HEK293 (cell line): Measurements from ENCODE around the gene DCAF6.

Source experiments
- CTCF ChIA-PET: fragments of 350-600 bp; formaldehyde crosslinking; extraction: SDS; loops from one replicate; lab custom pipeline; 2021; ENCODE audit warnings: antibody characterized with exemption; lab: Yijun Ruan, JAX
- POLR2A ChIA-PET: fragments of 300-600 bp; formaldehyde crosslinking; extraction: SDS; loops from one replicate; lab custom pipeline; 2020; ENCODE audit warnings: antibody characterized with exemption, inconsistent platforms; lab: Yijun Ruan, JAX
- H3K27ac ChIP-seq: fragments of 200-500 bp; sonication (Bioruptor generic); 2 replicates; pipeline ENCODE4 v1.5.1; 2014; ENCODE audit warnings: low read depth, low read length, control low read depth, inconsistent platforms; ENCODE audit errors: extremely low read depth
- H3K36me3 ChIP-seq, 2 experiments: fragments of 200-500 bp in 1 of 2; sonication (Bioruptor generic) in 1 of 2; 1 replicate in 1 of 2; 2 replicates in 1 of 2; pipeline ENCODE4 v1.5.1; 2014 to 2017; ENCODE audit warnings: inconsistent platforms in 2 of 2, low read length in 2 of 2; ENCODE audit not compliant: control insufficient read depth in 2 of 2, insufficient read depth in 1 of 2
- H3K4me1 ChIP-seq: fragments of 200-500 bp; sonication (Bioruptor generic); 2 replicates; pipeline ENCODE4 v1.5.1; 2014; ENCODE audit warnings: mild to moderate bottlenecking, low read length, inconsistent platforms; ENCODE audit not compliant: control insufficient read depth, insufficient read depth
- H3K4me3 ChIP-seq: 2 replicates; pipeline ENCODE4 v1.5.1; 2011; ENCODE audit warnings: low read depth, mild to moderate bottlenecking, control low read depth, low read length, moderate library complexity
- H3K9me3 ChIP-seq: fragments of 200-500 bp; sonication (Bioruptor generic); 2 replicates; pipeline ENCODE4 v1.5.1; 2014; ENCODE audit warnings: low read depth, low read length, inconsistent platforms; ENCODE audit not compliant: control insufficient read depth, insufficient read depth
- BCL11A ChIP-seq: fragments of 450-650 bp; formaldehyde crosslinking; IDR thresholded peaks from 2 replicates; pipeline ENCODE4 v1.5.1; 2016; ENCODE audit warnings: low read depth, missing biosample characterization, missing genetic modification characterization
- GLIS1 ChIP-seq: fragments of 450-650 bp; formaldehyde crosslinking; IDR thresholded peaks from 2 replicates; pipeline ENCODE4 v1.5.1; 2016; ENCODE audit warnings: missing biosample characterization, missing genetic modification characterization
- RBAK ChIP-seq: fragments of 450-650 bp; formaldehyde crosslinking; IDR thresholded peaks from 2 replicates; pipeline ENCODE4 v1.5.1; 2016; ENCODE audit warnings: missing biosample characterization, missing genetic modification characterization
- SCRT2 ChIP-seq: fragments of 450-650 bp; formaldehyde crosslinking; IDR thresholded peaks from 2 replicates; pipeline ENCODE4 v1.5.1; 2016; ENCODE audit warnings: missing biosample characterization, missing genetic modification characterization
- ZBTB21 ChIP-seq: fragments of 450-650 bp; formaldehyde crosslinking; IDR thresholded peaks from 2 replicates; pipeline ENCODE4 v1.5.1; 2017; ENCODE audit warnings: missing biosample characterization, missing genetic modification characterization
- ZNF239 ChIP-seq: fragments of 450-650 bp; formaldehyde crosslinking; IDR thresholded peaks from 2 replicates; pipeline ENCODE4 v1.5.1; 2016; ENCODE audit warnings: missing biosample characterization, missing genetic modification characterization
- ZNF394 ChIP-seq: fragments of 450-650 bp; formaldehyde crosslinking; IDR thresholded peaks from 2 replicates; pipeline ENCODE4 v1.5.1; 2016; ENCODE audit warnings: missing biosample characterization, missing genetic modification characterization, mild to moderate bottlenecking, moderate library complexity, borderline replicate concordance
- ZNF530 ChIP-seq: fragments of 450-650 bp; formaldehyde crosslinking; IDR thresholded peaks from 2 replicates; pipeline ENCODE4 v1.5.1; 2016; ENCODE audit warnings: low read depth, missing biosample characterization, missing genetic modification characterization
- ZSCAN23 ChIP-seq: fragments of 450-650 bp; formaldehyde crosslinking; IDR thresholded peaks from 2 replicates; pipeline ENCODE4 v1.5.1; 2016; ENCODE audit warnings: missing biosample characterization, missing genetic modification characterization
- TF ChIP-seq, protein P1 (sequence below): fragments of 450-650 bp; formaldehyde crosslinking; IDR thresholded peaks from 2 replicates; pipeline ENCODE4 v1.5.1; 2016; ENCODE audit warnings: missing biosample characterization, missing genetic modification characterization
- TF ChIP-seq, protein P2 (sequence below): fragments of 450-650 bp; formaldehyde crosslinking; IDR thresholded peaks from 2 replicates; pipeline ENCODE4 v1.5.1; 2016; ENCODE audit warnings: missing biosample characterization, missing genetic modification characterization
- TF ChIP-seq, protein P3 (sequence below): fragments of 450-650 bp; formaldehyde crosslinking; IDR thresholded peaks from 2 replicates; pipeline ENCODE4; 2016; ENCODE audit warnings: missing biosample characterization, missing genetic modification characterization
- TF ChIP-seq, protein P4 (sequence below): fragments of 450-650 bp; IDR thresholded peaks from 2 replicates; pipeline ENCODE4 v1.5.1; 2018; ENCODE audit warnings: missing biosample characterization, mild to moderate bottlenecking, missing genetic modification characterization
- TF ChIP-seq, protein P5 (sequence below): fragments of 450-650 bp; formaldehyde crosslinking; IDR thresholded peaks from 2 replicates; pipeline ENCODE4 v1.5.1; 2016; ENCODE audit warnings: missing biosample characterization, missing genetic modification characterization, borderline replicate concordance
- TF ChIP-seq, protein P6 (sequence below): fragments of 450-650 bp; formaldehyde crosslinking; IDR thresholded peaks from 2 replicates; pipeline ENCODE4 v1.5.1; 2016; ENCODE audit warnings: missing biosample characterization, missing genetic modification characterization

Gene DCAF6

DNA sequence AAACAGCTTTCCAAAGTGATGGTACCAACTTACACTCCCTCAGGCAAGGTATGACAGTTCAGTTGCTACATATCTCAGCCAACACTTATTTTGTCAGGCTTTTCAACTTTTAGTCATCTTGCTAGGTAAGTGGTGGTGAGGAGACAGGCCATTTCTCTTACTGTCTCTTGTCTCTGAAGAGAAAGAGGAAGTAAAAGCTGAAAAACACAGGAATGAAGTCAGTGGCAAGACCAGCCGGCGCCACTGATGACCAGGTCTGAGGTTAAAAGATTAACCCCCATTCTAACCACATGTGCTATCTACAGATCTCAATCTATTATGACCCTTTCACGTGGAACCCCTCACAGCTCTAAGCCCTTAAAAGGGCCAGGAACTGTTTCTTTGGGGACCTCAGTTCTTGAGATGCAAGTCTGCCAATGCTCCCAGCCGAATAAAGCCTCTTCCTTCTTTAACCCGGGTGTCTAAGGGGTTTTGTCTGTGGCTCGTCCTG, 26.7 kb upstream of the DCAF6 start (continued):
- TF ChIP-seq, protein P1, sequence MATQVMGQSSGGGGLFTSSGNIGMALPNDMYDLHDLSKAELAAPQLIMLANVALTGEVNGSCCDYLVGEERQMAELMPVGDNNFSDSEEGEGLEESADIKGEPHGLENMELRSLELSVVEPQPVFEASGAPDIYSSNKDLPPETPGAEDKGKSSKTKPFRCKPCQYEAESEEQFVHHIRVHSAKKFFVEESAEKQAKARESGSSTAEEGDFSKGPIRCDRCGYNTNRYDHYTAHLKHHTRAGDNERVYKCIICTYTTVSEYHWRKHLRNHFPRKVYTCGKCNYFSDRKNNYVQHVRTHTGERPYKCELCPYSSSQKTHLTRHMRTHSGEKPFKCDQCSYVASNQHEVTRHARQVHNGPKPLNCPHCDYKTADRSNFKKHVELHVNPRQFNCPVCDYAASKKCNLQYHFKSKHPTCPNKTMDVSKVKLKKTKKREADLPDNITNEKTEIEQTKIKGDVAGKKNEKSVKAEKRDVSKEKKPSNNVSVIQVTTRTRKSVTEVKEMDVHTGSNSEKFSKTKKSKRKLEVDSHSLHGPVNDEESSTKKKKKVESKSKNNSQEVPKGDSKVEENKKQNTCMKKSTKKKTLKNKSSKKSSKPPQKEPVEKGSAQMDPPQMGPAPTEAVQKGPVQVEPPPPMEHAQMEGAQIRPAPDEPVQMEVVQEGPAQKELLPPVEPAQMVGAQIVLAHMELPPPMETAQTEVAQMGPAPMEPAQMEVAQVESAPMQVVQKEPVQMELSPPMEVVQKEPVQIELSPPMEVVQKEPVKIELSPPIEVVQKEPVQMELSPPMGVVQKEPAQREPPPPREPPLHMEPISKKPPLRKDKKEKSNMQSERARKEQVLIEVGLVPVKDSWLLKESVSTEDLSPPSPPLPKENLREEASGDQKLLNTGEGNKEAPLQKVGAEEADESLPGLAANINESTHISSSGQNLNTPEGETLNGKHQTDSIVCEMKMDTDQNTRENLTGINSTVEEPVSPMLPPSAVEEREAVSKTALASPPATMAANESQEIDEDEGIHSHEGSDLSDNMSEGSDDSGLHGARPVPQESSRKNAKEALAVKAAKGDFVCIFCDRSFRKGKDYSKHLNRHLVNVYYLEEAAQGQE (tag by site-specific recombination), result no peak
- no peak for TF ChIP-seq SCRT2 (tag by site-specific recombination)
- TF ChIP-seq RBAK, result no peak
- TF ChIP-seq GLIS1 (tag by site-specific recombination), result no peak
- TF ChIP-seq ZBTB21 (tag by site-specific recombination), result no peak
- TF ChIP-seq, protein P2, sequence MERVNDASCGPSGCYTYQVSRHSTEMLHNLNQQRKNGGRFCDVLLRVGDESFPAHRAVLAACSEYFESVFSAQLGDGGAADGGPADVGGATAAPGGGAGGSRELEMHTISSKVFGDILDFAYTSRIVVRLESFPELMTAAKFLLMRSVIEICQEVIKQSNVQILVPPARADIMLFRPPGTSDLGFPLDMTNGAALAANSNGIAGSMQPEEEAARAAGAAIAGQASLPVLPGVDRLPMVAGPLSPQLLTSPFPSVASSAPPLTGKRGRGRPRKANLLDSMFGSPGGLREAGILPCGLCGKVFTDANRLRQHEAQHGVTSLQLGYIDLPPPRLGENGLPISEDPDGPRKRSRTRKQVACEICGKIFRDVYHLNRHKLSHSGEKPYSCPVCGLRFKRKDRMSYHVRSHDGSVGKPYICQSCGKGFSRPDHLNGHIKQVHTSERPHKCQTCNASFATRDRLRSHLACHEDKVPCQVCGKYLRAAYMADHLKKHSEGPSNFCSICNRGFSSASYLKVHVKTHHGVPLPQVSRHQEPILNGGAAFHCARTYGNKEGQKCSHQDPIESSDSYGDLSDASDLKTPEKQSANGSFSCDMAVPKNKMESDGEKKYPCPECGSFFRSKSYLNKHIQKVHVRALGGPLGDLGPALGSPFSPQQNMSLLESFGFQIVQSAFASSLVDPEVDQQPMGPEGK (tag by site-specific recombination), result no peak
- no peak for TF ChIP-seq ZSCAN23 (tag by site-specific recombination)
- no peak for TF ChIP-seq ZNF394 (tag by site-specific recombination)
- TF ChIP-seq, protein P3, sequence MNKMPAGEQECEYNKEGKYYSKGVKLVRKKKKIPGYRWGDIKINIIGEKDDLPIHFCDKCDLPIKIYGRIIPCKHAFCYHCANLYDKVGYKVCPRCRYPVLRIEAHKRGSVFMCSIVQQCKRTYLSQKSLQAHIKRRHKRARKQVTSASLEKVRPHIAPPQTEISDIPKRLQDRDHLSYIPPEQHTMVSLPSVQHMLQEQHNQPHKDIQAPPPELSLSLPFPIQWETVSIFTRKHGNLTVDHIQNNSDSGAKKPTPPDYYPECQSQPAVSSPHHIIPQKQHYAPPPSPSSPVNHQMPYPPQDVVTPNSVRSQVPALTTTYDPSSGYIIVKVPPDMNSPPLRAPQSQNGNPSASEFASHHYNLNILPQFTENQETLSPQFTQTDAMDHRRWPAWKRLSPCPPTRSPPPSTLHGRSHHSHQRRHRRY (tag by site-specific recombination), result no peak

DNA sequence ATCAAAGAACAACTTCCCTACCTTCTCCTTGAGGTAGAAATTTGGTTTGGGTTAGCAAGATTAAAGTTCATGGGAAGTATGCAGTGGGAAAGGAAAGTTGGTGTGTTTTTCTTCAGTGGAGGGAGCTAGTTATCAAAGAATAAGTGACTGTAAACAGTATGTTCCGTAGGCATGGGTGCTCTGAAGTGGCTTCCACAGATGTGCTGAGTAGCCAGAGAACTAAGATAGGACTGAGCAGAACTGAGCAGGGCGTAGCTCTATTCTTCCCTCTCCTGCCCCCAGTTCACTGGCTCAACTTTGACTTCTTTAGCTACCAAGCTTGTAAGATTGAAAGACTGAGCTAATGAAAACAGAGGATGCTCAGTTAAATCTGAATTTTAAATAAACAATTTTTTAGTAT, 26.0 kb upstream of the DCAF6 start:
- CTCF ChIA-PET, result interaction anchor here (1.0 kb wide), 1 partner anchor 172 kb away, joined by 3 read pairs; no protein-coding TSS in a partner anchor

DNA sequence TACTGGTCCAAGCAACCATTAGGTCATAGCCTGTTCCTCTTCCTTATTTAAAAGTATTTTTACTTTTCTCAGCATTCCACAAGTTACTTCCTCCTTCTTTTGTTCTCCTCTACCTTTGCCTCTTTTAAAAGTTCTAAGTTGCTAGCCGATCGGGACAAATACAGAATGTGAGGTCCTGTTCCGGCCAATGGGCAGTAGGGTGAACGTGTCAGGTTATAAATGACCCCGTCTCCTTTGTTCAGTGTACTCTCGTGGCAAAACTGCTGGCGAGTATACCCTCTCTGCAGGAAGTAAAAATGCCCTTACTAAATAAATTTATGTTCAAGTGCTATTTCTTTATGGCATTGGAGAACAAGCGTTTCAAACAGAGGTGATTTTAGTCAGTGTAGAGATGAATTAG, 25.1 kb upstream of the DCAF6 start:
- Histone ChIP-seq H3K4me3 (no peak overlapping the region), H3K36me3 (peaks cover 0 to 10% of the 10 kb centered on the region in 2 experiments; a peak in 2 of 3 replicates), H3K27ac (no peak overlapping the region), H3K4me1 (no peaks in the 10 kb centered on the region), H3K9me3 (no peaks in the 10 kb centered on the region)
- ChIA-PET POLR2A (no interaction called here), CTCF (no interaction called here)
- TF ChIP-seq BCL11A (tag by site-specific recombination) (no peak), ZNF530 (tag by site-specific recombination) (no peak)
- TF ChIP-seq, protein P4, sequence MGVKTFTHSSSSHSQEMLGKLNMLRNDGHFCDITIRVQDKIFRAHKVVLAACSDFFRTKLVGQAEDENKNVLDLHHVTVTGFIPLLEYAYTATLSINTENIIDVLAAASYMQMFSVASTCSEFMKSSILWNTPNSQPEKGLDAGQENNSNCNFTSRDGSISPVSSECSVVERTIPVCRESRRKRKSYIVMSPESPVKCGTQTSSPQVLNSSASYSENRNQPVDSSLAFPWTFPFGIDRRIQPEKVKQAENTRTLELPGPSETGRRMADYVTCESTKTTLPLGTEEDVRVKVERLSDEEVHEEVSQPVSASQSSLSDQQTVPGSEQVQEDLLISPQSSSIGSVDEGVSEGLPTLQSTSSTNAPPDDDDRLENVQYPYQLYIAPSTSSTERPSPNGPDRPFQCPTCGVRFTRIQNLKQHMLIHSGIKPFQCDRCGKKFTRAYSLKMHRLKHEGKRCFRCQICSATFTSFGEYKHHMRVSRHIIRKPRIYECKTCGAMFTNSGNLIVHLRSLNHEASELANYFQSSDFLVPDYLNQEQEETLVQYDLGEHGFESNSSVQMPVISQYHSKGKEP (tag by site-specific recombination), result no peak
- TF ChIP-seq, protein P5, sequence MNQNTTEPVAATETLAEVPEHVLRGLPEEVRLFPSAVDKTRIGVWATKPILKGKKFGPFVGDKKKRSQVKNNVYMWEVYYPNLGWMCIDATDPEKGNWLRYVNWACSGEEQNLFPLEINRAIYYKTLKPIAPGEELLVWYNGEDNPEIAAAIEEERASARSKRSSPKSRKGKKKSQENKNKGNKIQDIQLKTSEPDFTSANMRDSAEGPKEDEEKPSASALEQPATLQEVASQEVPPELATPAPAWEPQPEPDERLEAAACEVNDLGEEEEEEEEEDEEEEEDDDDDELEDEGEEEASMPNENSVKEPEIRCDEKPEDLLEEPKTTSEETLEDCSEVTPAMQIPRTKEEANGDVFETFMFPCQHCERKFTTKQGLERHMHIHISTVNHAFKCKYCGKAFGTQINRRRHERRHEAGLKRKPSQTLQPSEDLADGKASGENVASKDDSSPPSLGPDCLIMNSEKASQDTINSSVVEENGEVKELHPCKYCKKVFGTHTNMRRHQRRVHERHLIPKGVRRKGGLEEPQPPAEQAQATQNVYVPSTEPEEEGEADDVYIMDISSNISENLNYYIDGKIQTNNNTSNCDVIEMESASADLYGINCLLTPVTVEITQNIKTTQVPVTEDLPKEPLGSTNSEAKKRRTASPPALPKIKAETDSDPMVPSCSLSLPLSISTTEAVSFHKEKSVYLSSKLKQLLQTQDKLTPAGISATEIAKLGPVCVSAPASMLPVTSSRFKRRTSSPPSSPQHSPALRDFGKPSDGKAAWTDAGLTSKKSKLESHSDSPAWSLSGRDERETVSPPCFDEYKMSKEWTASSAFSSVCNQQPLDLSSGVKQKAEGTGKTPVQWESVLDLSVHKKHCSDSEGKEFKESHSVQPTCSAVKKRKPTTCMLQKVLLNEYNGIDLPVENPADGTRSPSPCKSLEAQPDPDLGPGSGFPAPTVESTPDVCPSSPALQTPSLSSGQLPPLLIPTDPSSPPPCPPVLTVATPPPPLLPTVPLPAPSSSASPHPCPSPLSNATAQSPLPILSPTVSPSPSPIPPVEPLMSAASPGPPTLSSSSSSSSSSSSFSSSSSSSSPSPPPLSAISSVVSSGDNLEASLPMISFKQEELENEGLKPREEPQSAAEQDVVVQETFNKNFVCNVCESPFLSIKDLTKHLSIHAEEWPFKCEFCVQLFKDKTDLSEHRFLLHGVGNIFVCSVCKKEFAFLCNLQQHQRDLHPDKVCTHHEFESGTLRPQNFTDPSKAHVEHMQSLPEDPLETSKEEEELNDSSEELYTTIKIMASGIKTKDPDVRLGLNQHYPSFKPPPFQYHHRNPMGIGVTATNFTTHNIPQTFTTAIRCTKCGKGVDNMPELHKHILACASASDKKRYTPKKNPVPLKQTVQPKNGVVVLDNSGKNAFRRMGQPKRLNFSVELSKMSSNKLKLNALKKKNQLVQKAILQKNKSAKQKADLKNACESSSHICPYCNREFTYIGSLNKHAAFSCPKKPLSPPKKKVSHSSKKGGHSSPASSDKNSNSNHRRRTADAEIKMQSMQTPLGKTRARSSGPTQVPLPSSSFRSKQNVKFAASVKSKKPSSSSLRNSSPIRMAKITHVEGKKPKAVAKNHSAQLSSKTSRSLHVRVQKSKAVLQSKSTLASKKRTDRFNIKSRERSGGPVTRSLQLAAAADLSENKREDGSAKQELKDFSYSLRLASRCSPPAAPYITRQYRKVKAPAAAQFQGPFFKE (tag by site-specific recombination), result no peak

More for the DNA sequence above, 26.0 kb upstream of the DCAF6 start:
- no peaks in the 10 kb centered on the region for H3K4me1 ChIP-seq
- no peaks in the 10 kb centered on the region for H3K9me3 ChIP-seq
- H3K36me3 ChIP-seq, result peaks cover 0 to 3% of the 10 kb centered on the region in 2 experiments; a peak in 1 of 3 replicates
- no peak overlapping the region for H3K27ac ChIP-seq
- POLR2A ChIA-PET, result no interaction called here
- H3K4me3 ChIP-seq, result no peak overlapping the region
- no peak for TF ChIP-seq ZNF239
- TF ChIP-seq, protein P6, sequence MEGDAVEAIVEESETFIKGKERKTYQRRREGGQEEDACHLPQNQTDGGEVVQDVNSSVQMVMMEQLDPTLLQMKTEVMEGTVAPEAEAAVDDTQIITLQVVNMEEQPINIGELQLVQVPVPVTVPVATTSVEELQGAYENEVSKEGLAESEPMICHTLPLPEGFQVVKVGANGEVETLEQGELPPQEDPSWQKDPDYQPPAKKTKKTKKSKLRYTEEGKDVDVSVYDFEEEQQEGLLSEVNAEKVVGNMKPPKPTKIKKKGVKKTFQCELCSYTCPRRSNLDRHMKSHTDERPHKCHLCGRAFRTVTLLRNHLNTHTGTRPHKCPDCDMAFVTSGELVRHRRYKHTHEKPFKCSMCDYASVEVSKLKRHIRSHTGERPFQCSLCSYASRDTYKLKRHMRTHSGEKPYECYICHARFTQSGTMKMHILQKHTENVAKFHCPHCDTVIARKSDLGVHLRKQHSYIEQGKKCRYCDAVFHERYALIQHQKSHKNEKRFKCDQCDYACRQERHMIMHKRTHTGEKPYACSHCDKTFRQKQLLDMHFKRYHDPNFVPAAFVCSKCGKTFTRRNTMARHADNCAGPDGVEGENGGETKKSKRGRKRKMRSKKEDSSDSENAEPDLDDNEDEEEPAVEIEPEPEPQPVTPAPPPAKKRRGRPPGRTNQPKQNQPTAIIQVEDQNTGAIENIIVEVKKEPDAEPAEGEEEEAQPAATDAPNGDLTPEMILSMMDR, result peak; percentile 47
